GM21381 (cell line): ENCODE data around the gene GALNTL6.
"Not testable (repeated sequence)": the region's sequence is repeated elsewhere in the genome, so short reads cannot be mapped to it uniquely, and the experiment has no call there.

Source experiments
- ATAC-seq: cut with Tn5 transposase; IDR thresholded peaks from one replicate; pipeline ENCODE4 v1.9.1; 2021; ENCODE audit warnings: mild to moderate bottlenecking, moderate library complexity; ENCODE audit not compliant: unreplicated experiment

GALNTL6 gene

GRCh38 chr4:172708184-172708583 is 895.0 kb downstream of the GALNTL6 start:
- no peak for ATAC-seq

- ATAC-seq = no peak
Measured at GRCh38 chr4:172709376-172709775, 896.2 kb downstream of the GALNTL6 start.

- ATAC-seq = no peak
Measured at GRCh38 chr4:172716291-172716690, 903.1 kb downstream of the GALNTL6 start.

GRCh38 chr4:172721659-172722058 is 908.5 kb downstream of the GALNTL6 start:
- no peak for ATAC-seq

- ATAC-seq = no peak
Measured at GRCh38 chr4:172725581-172725980, 912.4 kb downstream of the GALNTL6 start.

- no peak for ATAC-seq
Measured at GRCh38 chr4:172726001-172726423, 912.8 kb downstream of the GALNTL6 start.

- ATAC-seq = no peak
Measured at GRCh38 chr4:172727631-172728030, 914.4 kb downstream of the GALNTL6 start.

GRCh38 chr4:172733645-172734044 is 920.4 kb downstream of the GALNTL6 start:
- ATAC-seq = not testable (repeated sequence)

GRCh38 chr4:172734555-172734954 is 921.4 kb downstream of the GALNTL6 start:
- ATAC-seq = no peak

- no peak for ATAC-seq
Measured at GRCh38 chr4:172736046-172736445, 922.8 kb downstream of the GALNTL6 start.

- ATAC-seq = peak; percentile 97
Measured at GRCh38 chr4:172740434-172740833, 927.2 kb downstream of the GALNTL6 start.

- ATAC-seq = peak; percentile 96
Measured at GRCh38 chr4:172750910-172751309, 937.7 kb downstream of the GALNTL6 start.

- peak; percentile 15 for ATAC-seq
Measured at GRCh38 chr4:172751550-172751949, 938.3 kb downstream of the GALNTL6 start.

GRCh38 chr4:172758586-172759340 is 945.6 kb downstream of the GALNTL6 start:
- ATAC-seq = no peak

GRCh38 chr4:172760512-172760911 is 947.3 kb downstream of the GALNTL6 start:
- ATAC-seq = no peak

- ATAC-seq = no peak
Measured at GRCh38 chr4:172762895-172763294, 949.7 kb downstream of the GALNTL6 start.

GRCh38 chr4:172770787-172771186 is 957.6 kb downstream of the GALNTL6 start:
- no peak for ATAC-seq

- no peak for ATAC-seq
Measured at GRCh38 chr4:172772781-172773180, 959.6 kb downstream of the GALNTL6 start.

- no peak for ATAC-seq
Measured at GRCh38 chr4:172776203-172776861, 963.1 kb downstream of the GALNTL6 start.

- no peak for ATAC-seq
Measured at GRCh38 chr4:172777729-172778431, 964.7 kb downstream of the GALNTL6 start.

GRCh38 chr4:172778583-172778982 is 965.4 kb downstream of the GALNTL6 start:
- ATAC-seq = no peak
